GM21825 (cell line): ENCODE data around the gene AATK.
"Not testable (repeated sequence)": the region's sequence is repeated elsewhere in the genome, so short reads cannot be mapped to it uniquely, and the experiment has no call there.

ENCODE experiments used
- ATAC-seq: cut with Tn5 transposase; IDR thresholded peaks from one replicate; pipeline ENCODE4 v1.9.1; 2021; ENCODE audit warnings: mild to moderate bottlenecking, moderate library complexity; ENCODE audit not compliant: unreplicated experiment

The AATK gene

DNA sequence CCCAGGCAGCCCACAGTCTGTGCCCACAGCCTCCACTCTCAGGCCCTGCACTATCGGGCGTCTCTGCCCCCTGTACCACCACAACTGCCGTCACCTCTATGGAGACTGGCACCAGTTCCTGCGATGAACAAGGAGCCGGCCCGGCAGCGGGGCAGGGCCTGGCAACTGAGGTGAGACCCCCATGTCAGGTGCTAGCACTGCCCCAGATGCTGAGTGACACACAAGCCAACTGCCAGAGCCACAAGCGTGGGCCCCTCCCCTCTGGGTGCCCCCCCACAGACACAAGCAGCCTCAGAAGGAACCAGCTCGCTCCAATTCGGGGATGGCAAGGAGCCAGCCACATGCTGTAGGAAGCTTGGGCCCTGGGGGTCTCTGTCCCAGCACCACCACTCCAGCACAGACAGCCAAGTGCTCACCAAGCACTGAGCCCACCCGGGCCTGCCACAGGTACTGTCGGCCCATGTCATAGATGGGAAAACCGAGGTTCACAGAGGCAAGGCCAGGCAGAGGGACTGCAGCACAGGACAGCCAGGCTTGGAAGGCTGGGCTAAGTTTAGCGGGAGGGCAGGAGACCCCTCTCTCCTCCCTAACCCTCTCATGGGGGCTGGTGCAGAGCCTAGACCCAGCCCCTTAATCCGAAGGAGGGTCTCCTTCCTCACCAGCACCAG lies 2.2 kb downstream of the AATK start:
- ATAC-seq: no peak

DNA sequence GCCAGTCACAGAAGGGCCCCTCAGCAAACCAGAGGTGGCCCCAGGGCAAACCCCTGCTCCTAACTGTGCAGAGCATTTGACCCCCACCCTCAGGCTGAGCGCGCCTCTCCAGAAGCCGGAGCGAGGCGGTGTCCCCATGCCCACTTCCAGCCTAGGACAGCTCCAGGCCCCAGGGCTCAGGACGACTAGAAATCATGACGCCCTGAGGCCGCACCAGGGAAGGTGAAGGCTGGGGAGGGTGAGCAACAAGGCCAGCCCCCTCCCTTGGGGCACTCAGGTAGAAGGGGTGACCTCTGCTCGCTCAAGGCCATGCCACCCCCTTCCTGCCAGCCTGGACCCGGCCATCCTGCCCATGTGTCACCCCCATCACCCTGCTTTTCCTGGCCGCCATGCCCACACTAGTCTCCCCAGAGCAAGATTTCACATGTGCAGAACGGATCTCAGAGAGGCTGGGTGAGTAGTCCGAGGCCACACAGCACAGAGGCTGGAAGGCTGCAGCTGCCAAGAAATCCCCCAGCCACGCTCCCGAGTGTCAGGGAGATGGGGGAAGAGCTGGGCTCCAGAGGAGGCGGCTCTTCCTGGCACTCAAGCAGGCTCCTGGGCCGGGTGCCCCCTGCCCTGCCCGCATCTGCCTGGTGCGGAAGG lies 2.8 kb downstream of the AATK start:
- ATAC-seq: no peak

DNA sequence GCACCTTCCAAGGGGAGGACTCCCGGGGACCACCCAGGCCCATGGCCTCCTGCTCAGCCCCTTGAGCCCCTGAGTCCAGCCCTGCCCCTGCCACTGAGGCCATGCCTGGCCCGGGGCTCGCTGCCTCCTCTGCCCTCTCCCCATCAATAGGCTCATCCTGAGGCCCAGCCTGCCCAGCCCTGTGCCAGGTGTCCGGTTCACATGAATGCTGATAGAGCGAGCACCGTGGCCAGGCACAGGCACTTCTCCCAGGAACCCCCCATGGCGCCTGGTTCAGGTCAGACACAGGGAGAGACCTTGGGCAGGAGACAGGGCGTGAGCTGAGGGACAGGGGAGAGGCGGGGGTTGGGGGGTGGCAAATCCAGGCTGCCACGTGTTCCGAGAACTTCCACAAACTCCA lies 3.5 kb downstream of the AATK start:
- ATAC-seq: no peak

DNA sequence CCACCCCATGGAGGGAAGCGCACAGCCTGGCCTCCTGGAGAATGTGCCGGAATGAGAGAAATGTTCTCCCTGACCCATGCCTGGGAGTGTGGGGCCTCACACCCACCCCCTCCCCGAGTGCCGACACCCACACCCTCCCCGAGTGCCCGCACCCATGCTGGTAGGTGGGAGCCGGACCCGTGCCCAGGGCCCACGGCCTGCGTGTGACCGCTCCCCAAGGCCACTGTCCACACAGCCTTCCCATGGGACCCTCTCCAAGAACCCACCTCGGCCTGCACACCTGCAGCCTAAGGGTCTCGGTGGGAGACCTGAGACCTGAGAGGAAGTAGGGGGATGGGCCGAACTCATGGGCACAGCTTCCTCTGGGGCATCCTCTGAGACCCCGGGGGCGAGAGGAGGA lies 4.0 kb downstream of the AATK start:
- ATAC-seq: no peak

- ATAC-seq: no peak
Observed at GRCh38 chr17:81161536-81161935, 4.5 kb downstream of the AATK start.

DNA sequence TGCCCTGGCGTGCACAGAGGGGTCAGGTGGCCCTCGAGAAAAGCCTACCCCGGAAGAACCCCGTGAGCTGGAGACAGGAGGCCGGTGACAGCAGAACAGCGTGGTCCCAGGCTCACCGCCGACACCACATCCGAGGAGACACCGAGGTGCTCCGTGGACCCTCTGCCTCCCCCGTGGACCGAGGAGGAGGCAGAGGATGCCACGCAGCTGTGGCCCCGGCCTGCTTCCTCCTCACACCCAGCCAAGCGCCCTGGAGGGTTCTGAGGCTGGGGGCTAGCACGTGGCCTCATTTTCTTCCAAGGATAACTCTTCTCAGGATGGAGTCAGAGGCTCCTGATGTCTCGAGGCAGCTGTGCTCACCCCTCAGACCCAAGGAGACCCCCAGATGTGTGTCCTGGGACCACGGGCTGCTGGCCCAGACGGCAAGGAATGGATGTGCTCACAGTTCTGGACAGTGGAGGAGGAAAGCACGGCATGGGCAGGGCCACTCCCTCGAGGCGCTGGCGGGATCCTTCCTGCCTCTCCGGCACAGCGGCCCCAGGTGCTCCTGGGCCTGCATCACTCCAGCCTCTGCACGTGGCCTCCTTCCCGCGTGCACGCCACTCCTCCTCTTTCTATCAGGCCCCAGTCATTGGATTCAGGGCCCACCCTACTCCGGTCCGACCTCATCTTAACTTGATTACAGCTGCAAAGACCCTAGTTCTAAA lies 5.1 kb downstream of the AATK start:
- no peak for ATAC-seq

DNA sequence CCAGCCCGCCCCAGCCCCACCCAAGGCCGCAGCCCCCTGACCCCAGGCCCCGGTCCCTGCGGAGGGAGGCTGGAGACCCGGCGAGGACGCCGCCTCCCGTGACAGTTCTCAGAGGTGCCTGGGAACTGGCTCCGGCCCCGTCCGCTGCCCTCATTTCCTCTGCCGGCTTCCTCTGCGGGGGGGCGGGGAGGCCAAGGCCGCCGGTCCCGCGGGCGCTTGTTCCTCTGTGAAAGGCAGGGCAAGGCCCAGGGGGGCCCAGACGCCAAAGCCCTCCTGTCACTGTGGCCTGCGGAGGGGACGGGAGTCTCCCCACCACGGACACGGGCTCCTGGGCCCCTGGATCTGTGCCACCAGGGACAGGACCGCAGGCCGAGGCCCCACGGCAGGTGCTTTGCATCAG lies 5.7 kb downstream of the AATK start:
- ATAC-seq: no peak

DNA sequence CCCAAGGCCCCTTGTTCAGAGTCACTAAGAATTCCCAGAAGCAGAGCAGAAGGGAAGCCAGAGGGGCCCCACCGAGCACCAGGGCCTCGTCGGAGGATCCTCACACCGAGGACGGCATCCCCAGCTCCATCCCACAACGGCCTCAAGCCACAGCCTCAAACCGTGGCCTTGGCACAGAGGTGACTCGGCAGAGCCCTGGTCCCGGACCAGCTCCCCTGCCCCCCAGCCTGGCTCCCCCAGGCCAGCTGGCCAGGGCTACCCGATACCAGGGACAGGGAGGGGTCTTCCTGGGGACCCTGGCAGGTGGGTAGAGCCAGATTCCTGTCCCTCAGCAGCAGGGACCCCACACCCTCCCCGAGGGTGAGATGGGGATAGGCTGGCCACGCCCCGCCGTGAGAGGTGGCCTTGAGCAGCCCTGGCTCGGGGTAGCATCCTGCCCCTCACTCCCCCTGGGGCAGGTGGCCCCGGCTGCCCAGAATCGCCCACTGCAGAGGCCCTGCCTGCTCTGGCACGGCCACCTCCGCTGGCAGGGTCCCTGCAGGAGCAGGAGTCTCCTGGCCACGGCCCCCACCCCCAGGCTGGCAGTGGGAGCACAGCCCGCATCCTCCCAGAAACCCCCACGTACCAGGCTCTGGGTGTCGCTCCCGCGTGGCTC lies 6.3 kb downstream of the AATK start:
- ATAC-seq: no peak

GRCh38 chr17:81158688-81159590 lies 7.1 kb downstream of the AATK start:
- ATAC-seq: no peak

DNA sequence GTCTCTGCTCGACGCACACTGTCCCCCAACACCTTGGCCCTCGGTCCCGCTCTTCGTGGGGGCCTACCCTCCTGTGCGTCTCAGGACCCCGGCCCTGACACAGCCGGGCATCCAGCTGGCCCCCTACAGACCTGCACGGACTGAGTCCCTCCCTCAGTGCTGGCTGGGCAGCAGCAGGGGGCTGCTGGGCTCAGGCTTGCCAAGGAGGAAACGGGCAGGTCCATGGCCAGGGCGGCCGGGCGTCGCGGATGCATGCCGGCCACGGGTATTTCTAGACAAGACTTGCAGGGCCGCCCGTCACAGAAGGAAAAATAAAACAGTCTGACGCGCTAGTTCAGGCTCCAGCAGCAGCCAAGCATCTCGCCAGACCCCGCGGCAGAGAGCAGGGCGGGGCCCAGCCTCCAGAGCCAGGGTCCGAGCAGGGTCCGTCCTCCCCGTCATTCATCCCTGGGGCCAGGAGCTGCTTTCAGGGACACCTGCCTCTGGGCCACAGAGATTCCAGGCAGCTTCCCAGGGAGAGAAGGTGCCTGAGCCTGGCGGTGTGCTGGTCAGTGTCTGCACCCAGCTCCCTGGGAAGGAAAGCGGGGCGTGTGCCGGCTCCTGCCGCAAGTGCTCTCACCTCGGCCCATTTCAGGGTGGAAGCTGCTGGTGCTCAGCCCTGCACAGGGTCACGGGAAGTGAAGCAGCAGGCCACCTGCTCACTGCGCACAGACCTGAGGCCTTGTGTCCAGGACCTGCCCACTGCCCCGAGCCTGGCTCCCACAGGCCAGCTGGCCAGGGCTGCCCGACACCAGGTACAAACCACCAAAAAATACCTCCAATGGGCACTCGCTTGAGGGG lies 8.0 kb downstream of the AATK start:
- ATAC-seq: no peak

GRCh38 chr17:81156866-81157805 lies 8.9 kb downstream of the AATK start:
- ATAC-seq: no peak

- no peak for ATAC-seq
Observed at GRCh38 chr17:81154961-81155360, 11.1 kb downstream of the AATK start.

- ATAC-seq: not testable (repeated sequence)
Observed at GRCh38 chr17:81154016-81154415, 12.0 kb downstream of the AATK start.

DNA sequence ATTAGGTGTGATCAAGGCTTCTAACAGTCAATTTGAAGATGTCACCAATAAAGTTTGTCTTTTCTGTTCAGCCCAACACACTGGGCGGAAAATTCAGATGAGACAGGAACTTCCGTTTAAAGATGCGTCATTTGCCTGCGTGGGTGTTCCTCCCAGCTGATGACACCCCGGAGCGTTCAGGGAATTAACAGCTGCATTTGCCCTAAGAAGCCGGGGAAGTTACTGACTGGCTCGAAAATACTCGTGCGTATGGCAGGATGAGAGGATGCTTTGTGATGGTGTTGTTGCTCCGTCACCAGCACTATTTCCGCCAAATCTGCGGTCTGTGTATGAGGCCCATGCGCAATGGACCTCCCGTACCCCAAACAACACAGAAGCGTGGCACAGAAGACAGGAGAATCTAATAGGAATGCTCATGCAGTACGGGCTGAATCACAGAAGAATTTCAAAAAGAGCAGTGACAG lies 12.6 kb downstream of the AATK start:
- ATAC-seq: no peak

DNA sequence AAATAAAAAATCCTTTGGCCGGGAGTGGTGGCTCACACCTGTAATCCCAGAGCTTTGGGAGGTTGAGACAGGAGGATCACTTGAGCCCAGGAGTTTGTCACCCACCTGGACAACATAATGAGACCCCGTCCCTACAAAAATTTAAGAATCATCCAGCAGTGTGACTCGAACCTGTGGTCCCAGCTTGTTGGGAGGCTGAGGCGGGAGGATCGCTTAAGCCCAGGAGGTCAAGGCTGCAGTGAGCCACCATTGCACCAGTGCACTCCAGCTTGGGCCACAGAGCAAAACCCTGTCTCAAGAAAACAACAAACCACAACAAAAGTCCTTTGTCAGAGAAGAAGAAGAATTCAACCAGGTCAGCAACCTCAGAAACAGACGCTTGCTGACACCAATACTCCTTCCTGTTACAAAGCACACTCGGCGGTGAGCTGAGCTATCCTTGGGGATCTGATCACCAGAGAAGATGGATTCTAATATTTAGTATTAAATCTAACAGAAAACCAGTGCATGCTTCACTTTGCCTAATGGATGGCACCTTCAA lies 13.7 kb downstream of the AATK start:
- no peak for ATAC-seq

DNA sequence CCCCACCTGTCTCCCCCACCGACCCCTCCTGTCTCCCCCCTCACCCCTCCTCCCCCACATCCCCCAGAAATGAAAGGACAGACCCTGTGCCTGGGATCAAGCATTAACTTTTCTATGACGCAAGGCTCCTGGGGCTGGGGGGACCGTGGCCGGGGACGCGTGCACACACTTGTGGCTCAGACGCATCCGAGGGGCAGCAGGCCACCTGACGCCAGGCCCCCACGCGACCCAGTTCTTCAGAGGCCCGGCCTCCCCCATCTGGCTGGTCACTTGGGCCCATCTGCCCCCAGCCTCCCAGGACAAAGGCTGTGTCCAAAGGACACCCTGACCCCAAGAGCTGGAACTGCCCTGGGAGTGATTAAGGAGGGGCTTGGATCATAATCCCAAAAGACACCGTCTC lies 14.7 kb downstream of the AATK start:
- no peak for ATAC-seq

DNA sequence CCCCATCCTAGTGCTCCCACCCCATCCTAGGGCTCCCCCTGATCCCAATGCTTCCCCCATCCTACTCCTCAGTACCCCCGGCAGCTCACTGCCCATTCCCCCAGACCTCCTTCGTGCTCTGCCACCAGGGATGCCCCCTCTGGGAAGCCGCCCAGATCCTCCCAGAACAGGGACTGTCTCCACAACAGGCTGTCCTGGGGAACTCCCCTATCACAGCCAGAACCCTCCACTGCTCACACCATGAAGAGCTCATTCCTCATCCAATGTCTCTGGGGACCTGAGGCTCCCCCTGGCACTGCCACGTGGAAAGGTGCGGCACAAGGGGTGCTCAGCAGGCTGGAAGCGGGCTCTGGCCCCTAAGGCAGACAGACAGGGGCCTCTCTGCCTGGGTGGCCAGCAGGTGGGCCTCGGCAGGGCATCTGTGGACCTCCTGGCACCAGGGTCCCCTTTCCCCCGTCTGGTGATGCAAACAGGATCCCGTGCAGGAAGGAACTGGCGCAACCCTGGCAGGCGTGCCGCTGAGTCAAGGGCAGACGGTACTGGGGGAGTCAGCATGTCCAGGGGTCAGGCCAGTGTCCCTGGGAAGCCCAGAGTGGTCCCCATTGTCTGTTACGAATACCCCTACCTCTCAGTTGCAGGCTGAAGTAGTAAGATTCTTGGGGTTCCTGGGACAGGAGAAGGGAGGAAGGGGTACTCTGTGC lies 15.5 kb downstream of the AATK start:
- ATAC-seq: no peak
